ENCODE measurements around the gene ANKRD34B.
"Not testable (repeated sequence)": the region's sequence is repeated elsewhere in the genome, so short reads cannot be mapped to it uniquely, and the experiment has no call there.

ANKRD34B gene

DNA sequence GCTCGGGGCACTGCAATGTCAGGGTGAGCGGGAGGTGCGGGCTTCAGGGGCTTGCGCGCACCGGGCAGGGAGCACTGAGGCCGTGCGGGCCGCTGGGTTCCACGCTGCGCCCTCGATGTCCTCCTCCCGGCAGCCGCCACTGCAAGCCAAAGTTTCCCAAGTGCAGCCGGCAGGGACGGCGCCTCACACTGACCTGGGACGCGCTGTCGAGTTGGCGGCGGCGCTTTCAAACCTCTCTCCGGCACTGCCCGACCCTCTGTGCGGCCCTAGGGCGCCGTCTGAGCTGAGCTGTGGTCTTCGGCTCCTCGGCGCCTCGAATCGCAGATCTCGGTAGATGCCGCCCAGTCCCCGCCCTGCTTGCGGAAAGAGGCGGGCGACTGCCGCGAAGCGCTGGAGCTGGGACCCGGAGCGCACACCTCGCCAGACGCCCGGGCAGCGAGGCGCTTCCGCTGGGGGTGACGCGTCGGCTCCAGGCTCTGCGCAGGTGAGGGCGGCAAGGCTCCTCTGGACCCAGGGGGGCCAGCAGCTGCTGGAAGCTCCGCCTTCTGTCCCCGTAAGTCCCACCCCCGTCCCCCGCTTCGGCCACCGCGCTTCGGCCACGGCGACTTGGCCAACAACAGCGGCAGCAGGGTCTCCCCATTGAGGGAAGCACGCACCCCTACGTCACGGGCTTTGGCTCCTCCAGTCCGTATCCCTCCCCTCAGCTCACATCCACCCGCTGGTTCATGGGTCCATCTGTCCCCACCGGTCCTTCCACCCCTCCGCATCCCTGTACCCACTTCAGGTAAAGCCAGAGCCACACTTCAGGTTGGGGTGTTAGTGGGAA lies at the start of gene ANKRD34B:
TSS of gene ANKRD34B (minus strand) at position 320 of the 826 bp plus-strand sequence. CDS start 10,261 bp downstream, outside the sequence.
- DNase-seq = no peak

DNA sequence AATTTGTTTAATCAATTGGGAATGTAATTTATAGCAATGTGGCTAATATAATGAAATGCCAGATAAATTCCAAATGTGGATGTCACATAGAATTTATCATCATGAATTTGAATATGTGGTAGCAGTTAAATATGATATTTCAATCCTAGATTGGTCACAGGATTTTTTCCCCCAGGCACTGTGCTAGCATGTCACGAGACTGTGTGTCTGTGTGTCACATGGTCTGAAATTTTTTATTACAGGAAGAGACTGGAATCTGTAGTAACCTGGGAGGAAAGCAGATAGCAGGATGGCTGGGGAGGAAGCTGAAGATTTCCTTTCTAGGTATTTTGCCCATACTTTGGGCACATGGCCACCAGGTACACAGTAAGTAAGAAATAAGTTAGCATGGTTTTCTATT lies 49.0 kb upstream of the ANKRD34B start:
- no peak for DNase-seq

DNA sequence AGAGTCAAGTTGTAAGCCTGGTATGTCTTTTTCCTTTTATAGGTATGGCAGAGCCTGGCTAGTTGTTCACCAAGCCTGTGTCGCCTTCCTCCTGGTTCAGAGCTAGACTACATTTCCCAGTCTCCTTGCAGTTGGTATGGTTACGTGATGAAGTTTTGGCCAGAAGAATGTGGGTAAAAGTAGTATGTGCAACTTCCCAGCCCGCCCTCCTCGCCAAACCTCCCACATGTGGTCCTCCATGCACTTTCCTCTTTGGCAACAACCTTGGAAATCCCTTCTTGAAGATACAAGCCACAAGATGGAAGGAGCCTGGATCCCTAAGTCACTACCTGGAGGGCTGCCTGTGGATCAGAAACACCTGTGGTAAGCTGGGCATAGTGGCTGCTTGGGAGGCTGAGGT lies 48.4 kb upstream of the ANKRD34B start:
- DNase-seq = no peak

DNA sequence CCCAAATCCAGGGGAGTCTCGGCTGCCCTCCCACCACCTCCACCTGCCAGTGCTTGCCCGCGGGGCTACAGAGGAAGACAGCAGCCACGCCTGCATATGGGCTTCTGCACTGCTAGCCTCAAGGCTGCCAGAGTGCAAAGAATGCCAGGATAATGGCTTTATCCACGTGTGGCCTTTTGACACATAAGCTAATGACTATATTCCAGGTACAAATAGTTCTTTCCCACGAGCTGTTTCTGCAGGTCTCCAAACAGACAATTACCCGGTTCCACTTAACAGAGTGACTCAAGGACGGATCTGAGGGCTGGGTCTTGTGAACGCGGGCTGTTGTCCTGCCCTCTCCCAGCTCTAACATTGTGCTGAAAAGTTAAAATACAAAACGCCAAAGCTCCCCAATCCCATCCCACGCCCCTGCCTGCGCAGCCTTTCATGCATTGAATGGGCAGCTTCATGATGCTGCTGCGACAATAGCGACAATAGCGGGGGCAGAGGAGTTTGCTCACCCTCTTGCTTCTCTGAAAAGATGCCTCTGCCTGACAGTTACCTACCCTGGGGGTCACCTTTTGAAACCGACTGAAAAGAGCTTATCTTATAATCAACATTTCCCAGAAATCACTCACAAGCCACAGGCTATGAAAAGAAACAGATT lies 45.3 kb upstream of the ANKRD34B start:
- no peak for DNase-seq

- no peak for DNase-seq
Observed at GRCh38 chr5:80609692-80610091, 39.6 kb upstream of the ANKRD34B start.

DNA sequence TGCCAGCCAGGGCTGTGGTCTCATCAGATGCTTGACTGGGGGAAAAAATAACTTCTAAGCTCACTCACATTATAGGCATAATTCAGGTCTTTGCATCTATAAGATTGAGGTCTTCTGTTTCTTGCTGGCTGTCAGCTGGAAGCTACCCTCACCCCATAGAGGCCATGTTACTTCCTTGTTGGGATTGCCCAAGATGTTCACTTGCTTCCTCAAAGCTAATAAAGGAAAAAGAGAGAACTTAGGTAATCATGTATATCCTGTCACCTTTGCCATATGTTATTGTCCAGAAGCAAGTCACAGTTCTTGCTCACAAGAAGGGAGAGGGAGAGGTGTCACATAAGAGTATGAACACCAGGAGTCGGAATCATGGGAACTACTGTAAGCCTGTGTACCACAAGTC lies 38.7 kb upstream of the ANKRD34B start:
- DNase-seq = no peak

GRCh38 chr5:80607832-80608231 lies 37.8 kb upstream of the ANKRD34B start:
- no peak for DNase-seq

DNA sequence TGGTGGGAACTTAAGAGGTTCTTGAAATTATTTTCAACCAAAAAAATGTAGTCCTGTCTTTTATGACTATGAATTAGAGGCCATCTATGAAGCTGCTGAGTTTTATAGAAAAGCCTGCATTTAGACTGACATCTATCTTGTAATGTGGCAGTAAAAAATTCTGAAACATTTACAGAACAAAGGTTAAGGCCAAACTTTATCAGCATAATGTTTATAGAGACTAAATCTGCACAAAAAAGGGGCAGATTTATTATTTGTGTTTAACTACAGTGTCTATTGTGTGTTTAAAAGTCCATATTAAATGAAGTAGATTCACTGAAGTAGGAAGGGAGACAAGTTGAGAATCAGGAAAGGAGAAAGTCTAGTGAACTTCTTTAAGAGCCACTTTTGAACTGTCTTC lies 37.3 kb upstream of the ANKRD34B start:
- no peak for DNase-seq

DNA sequence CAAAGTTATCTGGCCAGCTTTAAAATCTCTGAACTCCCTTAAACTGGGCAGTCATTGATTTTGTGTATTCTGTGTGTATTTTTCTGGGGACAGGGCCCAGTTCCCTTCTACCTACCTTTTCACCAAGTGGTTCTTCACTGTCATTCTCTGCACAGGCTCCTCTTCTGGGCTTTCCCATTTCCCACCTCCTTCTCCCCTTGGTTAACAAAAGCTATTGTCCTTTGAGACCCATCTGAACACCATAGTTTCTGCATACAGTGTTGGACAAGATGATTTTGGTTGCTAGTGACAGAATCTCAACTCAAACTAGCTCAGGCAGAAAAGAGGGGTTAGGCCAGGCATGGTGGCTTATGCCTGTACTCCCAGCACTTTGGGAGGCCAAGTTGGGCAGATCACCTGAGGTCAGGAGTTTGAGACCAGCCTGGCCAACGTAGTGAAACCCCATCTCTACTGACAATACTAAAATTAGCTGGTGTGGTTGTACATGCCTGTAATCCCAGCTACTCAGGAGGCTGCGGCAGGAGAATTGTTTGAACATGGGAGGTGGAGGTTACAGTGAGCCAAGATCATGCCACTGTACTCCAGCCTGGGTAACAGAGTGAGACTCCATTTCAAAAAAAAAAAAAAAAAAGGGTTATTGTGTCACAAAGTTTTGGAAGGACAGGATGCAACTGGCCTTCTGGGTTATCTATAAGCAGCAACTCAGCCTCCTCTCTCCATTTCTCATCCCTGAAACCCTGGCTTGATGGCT lies 31.0 kb upstream of the ANKRD34B start:
- DNase-seq = no peak

- DNase-seq = no peak
Observed at GRCh38 chr5:80597500-80597899, 27.4 kb upstream of the ANKRD34B start.

GRCh38 chr5:80594810-80595209 lies 24.7 kb upstream of the ANKRD34B start:
- DNase-seq = no peak

- DNase-seq = no peak
Observed at GRCh38 chr5:80592761-80593160, 22.7 kb upstream of the ANKRD34B start.

DNA sequence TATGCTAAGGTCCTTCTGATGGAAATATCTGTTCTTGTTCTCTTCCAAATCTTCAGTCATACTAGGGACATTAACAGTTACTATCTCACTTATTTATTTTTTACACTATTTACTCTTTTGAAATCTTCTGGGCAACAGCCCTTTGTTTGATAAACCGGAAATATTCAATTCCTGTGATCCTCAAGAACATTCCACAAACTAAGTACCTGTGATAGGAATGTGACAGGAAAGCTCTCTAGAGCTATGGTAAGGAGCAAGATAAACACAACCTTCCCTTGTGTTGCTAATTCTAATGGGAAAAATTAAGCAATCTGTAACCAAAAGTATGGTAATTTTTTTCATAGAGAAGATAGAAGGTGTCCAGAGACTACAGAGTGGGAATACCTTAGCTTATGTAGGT lies 22.0 kb upstream of the ANKRD34B start:
- DNase-seq = no peak

GRCh38 chr5:80591352-80591751 lies 21.3 kb upstream of the ANKRD34B start:
- no peak for DNase-seq

GRCh38 chr5:80590766-80591165 lies 20.7 kb upstream of the ANKRD34B start:
- DNase-seq = no peak

DNA sequence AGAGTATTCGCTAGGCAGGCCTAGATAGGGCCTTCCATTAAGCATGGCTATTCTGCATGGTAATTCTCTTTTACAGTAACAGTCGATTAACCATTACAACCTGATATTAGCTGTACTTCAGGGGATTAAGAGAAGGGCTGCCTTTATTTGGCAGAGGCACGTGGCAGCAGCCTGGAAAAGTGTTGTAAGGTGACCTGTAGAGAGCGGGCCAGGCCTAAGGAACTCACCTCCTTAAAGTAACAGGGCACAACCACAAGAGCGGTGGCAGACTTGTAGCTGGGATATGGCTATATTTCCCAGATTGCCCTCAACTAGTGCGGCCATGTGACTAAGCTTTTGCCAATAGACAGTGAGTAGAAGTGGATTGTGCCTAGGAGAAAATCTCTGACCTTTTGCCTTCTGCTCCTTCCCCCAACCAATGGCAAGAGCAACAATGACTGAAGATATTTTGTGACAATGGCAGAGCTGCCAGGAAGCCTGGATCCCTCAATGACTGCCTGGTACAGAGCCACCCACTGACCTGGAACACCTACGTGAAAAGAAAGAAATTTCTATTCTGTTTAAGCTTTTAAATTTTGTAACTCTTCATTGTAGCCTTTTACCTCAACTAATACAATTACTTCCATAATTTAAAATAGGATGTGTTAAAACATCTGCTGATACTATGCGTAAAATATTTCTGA lies 18.9 kb upstream of the ANKRD34B start:
- no peak for DNase-seq

GRCh38 chr5:80584770-80585169 lies 14.7 kb upstream of the ANKRD34B start:
- DNase-seq = no peak

- DNase-seq = not testable (repeated sequence)
Observed at GRCh38 chr5:80580291-80580690, 10.2 kb upstream of the ANKRD34B start.

DNA sequence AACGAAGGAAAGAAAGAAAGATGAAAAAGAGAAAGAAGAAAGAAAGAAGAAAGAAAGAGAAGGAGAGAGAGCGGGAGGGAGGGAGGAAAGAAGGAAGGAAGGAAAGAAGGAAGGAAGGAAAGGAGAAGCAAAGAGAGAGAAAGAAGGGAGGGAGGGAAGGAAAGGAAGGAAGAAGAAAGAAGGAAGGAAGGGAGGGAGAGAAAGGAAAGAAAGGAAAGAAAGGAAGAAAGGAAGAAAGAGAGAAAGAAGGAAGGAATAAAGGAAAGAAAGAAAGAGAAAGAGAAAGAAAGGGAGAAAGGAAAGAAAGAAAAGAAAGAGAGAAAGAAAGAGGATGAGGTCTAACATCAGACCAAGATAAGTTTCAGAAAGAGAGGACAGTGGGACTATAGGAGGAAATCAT lies 9.0 kb upstream of the ANKRD34B start:
- no peak for DNase-seq

DNA sequence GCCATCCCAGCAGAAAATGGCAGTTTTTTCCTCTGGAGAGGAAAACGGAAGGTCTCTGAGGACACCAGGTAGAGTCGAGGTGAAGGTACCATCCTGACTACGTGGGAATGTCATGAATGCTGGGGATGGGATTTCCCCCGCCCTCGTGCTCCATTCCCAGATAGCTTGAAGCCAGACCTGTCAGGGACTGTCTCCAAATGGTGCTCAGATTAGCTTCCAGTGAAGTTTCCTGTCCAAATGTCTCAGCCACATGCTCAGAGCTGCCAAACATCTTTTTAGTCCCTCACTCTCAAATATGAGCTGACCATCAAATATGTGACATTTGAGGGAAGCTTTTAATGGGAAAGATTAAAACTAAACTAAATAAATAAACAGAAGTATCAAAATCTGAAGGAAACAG lies 7.6 kb upstream of the ANKRD34B start:
- DNase-seq = no peak

GRCh38 chr5:80576383-80576782 lies 6.3 kb upstream of the ANKRD34B start:
- DNase-seq = no peak

DNA sequence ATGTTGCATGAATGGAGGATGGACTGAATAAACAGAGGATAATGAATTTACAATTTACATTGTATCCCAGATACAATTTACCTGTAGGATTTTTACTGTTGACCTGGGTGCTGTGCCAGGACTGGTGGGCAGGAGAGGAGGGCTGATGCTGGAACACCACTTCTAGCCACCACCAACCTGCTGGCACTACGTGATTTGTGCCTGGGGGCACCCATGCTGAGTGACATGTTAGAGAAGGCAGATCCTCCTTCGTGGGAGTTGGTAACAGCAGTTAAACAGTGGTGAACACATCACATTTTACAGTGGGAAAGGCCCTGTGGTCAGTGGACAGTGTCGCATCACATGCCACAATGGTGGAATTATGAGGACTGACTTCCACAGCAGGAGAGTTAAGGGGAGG lies 3.0 kb upstream of the ANKRD34B start:
- no peak for DNase-seq

Data from activated CD4-positive, alpha-beta T cell treated with anti-CD3 and anti-CD28 coated beads, Interleukin-2, amount 50 U/mL, for 4 hours (primary cell).